Right renal cortex interstitium (tissue), 3 donors: ENCODE measurements around the gene NOM1. TPM values are rescaled to one million over a fixed set of nuclear protein-coding genes. Genes with fewer than 3 reads are reported as not detected.
A peak's percentile ranks its signal among the peaks of the same experiment; 100 is the strongest.
"Not testable (repeated sequence)": the region's sequence is repeated elsewhere in the genome, so short reads cannot be mapped to it uniquely, and the experiment has no call there.

Experiments used
- DNase-seq, 3 donors: peaks; one replicate each; pipeline ENCODE4 v3.0.0-alpha.2; 2013; ENCODE audit warnings: low read depth in 3 of 3, low spot score in 2 of 3
- polyA plus RNA-seq, 3 donors: library from polyadenylated mRNA; unstranded; fragments of 120-200 nt; gene quantifications; one replicate each; pipeline ENCODE4 v1.2.1, GENCODE V29; 2013; ENCODE audit not compliant: insufficient read length in 3 of 3

NOM1 gene
- polyA plus RNA-seq, result 10 to 100 TPM; 15.6 to 16.9 (median 16.0) TPM

DNA sequence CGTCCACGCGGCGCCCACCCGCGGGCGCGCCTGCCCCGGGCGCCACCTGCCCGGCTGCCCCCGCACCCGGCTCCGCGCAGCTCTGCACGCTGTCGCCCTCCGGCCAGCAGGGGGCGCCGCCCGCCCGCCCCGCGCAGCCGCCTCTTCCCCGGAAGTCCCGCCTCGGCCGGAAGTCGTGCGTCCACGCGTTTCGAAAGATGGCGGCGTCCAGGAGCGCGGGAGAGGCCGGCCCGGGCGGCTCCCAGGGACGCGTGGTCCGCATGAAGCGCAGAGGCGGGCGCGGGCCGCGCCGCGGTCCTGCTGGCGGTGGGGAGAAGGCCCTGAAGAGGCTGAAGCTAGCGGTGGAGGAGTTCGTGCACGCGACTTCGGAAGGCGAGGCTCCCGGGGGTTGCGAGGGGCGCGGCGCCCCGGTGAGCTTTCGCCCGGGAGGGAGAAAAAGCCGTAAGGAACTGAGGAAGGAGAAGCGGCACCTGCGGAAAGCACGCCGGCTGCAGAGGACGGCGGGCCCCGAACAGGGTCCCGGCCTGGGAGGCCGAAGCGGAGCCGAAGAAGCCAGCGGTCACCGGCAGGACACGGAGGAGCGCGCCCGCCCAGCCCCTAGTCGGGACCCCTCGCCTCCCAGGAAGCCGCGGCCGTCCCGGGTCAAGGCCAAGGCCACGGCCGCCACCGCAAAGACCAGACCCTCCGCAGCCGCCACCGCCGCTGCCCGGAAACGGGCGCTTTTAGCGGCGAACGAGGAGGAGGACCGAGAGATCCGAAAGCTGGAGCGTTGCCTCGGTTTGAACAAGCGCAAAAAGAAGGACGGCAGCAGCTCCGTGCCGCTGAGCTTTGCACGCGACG lies at the start of gene NOM1:
TSS of gene NOM1 (plus strand) at position 172 of the 840 bp plus-strand sequence. CDS start at position 198, 26 bp downstream.
- DNase-seq, result peak; percentile 62 to 81 (median 69)

DNA sequence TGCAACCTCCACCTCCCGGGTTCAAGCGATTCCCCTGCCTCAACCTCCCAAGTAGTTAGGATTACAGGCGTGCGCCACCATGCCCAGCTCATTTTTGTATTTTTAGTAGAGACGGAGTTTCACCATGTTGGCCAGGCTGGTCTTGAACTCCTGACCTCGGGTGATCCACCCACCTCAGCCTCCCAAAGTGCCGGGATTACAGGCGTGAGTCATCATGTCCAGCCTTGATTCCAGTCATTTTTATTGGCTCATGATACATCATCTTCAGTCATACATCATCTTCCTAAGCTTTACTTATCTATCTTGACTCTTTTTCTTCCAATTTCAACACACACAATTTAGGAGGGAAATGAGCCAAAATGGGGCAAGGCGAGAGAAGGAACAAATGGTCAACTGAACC lies 49.4 kb upstream of the NOM1 start:
- not testable (repeated sequence) for DNase-seq

DNA sequence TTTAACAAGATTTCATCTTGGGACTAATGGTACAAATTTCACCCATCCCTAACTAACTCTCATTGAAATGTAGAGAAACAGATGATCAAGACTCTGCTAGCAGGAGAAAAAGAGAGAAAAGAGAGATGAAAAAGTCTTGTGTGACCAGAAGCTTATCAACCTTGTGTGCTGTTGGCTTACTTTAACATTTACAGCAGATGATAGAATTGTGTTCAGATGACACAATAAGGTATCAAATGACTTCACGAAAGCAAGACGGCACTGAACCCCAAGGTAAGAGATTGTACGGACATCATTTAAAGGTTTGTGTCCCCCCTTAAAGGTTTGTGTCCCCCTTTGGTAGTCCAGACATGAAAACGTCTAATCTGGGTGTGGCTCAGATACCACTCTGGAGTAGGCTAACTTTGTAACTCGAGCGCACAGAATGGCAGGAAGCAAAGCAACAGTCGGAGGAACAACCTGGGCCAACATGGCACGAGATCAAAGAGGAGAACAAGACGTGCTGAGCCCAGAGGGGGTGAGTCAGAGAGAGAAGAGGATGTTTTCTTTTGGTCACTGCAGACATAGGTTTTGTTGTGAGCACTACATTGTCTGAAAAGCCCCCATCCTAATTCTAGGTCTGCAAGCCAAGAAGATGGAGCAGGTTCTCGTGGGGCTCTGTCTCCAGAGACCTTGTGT lies 46.1 kb upstream of the NOM1 start:
- no peak for DNase-seq

GRCh38 chr7:156906200-156906649 lies 43.3 kb upstream of the NOM1 start:
- DNase-seq, result no peak

- DNase-seq, result no peak
These were observed 41.9 kb upstream of the NOM1 start for GRCh38 chr7:156907656-156908055.

DNA sequence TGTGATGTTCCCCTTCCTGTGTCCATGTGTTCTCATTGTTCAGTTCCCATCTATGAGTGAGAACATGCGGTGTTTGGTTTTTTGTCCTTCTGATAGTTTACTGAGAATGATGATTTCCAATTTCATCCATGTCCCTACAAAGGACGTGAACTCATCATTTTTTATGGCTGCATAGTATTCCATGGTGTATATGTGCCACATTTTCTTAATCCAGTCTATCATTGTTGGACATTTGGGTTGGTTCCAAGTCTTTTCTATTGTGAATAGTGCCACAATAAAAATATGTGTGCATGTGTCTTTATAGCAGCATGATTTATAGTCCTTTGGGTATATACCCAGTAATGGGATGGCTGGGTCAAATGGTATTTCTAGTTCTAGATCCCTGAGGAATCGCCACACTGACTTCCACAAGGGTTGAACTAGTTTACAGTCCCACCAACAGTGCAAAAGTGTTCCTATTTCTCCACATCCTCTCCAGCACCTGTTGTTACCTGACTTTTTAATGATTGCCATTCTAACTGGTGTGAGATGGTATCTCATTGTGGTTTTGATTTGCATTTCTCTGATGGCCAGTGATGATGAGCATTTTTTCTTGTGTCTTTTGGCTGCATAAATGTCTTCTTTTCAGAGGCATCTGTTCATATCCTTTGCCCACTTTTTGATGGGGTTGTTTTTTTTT lies 39.8 kb upstream of the NOM1 start:
- not testable (repeated sequence) for DNase-seq

DNA sequence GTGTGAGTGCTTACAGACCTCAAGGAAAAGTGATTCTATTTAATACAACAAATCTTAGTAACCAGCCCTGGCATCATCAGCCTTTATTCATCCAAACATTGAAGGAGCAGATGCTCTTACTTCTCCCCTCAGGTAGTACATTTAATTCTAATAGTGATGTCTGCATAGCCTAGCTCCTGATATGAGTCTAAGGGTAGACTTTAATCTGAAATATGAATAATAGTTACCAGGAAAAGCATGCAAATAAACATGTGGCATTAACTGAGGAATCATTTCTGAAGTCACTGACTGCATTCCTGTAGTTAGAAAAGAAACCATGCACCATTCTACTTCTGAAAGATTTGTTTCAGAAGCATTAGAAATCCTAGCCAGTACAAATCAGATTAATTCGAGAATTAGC lies 30.9 kb upstream of the NOM1 start:
- DNase-seq, result no peak

DNA sequence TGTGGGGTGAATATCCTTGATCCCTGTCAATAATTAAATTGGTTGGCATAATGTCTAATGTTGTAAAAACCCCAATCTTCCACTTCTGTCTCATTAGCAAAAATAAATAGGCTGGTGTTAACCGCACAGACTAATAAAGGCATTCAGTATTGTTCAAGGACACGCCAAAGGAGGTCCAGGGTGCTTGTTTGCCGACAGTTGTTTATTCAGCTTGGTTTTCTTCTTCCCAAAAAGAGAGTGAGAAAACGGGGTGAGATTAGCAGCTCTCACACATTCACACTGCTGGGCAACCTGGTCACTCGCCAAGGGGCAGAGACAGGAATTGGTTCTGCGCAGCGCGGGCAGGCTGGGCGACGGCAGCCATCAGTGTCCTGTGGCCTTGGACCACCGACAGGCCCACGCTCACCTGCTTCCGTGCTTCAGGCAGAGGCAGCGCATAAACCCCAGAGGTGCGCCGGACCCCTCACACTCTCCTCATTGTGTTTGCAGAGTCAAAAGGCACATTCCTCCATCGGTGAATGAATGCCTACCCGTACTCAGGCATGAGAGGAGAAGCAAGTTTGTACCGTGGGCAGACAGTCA lies 30.3 kb upstream of the NOM1 start:
- DNase-seq, result no peak

DNA sequence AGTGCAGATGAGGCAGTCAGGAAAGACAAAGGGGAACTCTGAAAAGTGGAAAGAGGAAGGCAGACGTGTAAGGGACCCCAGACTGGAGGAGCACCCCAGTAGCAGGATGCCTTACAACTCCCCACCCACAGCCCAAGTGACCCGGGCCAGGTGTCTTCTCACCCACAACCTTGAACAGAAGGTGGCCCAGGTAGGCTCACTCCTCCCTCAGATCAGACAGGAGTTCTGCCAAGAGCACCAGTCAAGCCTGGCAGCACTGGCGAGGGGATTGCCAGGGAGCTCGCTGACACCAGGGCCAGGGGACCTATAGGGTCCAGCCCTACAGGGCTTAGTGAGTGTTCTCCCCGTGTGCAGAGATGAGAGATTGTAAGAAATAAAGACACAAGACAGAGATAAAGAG lies 29.4 kb upstream of the NOM1 start:
- no peak for DNase-seq

- DNase-seq, result not testable (repeated sequence)
These were observed 28.8 kb upstream of the NOM1 start for GRCh38 chr7:156920487-156921373.

DNA sequence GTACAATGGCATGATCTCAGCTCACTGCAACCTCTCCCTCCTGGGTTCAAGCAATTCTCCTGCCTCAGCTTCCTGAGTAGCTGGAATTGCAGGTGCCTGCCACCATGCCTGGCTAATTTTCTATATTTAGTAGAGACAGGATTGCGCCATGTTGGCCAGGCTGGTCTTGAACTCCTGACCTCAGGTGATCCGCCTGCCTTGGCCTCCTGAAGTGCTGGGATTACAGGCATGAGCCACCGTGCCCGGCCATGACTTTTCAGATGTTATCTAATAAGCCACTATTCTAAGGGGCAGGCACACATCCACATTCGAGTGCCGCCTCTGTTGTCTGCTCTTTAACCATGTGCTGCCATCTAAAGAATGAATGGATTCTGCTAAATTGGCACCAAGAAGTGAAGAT lies 27.2 kb upstream of the NOM1 start:
- DNase-seq, result not testable (repeated sequence)

GRCh38 chr7:156925821-156926220 lies 23.7 kb upstream of the NOM1 start:
- DNase-seq, result not testable (repeated sequence)

DNA sequence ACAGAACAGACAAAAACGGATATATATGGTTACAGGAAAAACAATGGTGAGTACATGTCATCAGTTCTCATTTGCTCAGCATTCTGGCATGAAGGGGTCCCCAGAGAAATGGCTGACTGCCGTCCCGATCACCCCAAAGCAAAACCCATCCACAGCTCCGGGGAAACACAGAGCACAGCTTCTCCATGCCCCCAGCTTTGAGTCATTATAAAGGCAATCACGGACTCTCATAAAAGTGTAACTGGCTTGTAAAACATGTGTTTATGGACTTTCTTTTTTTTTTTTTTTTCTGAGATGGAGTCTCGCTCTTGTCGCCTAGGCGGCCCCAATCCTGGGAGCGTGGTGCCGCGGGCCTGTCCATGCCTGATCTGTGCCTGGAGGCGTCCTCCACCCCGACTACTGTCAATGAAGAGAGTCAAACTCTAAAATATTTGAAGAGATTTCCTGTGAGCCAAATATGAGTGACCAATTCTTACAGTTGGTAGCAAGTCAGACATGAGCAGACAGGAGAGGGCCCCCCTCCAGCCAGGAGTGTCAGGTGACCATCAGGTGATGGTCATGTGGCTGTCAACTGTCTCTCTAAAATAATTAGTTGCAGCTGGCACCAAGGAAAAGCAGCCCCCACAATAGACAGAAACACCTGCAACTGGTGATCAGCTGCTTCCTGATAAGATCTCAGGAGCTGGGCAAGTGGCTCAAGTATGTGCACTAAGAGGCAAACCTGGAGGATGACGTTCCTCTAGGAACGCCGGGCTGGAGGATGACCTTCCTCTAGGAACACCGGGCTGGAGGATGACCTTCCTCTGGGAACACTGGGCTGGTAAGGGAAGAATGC lies 21.7 kb upstream of the NOM1 start:
- DNase-seq, result no peak

- DNase-seq, result no peak
These were observed 21.1 kb upstream of the NOM1 start for GRCh38 chr7:156928406-156928747.

DNA sequence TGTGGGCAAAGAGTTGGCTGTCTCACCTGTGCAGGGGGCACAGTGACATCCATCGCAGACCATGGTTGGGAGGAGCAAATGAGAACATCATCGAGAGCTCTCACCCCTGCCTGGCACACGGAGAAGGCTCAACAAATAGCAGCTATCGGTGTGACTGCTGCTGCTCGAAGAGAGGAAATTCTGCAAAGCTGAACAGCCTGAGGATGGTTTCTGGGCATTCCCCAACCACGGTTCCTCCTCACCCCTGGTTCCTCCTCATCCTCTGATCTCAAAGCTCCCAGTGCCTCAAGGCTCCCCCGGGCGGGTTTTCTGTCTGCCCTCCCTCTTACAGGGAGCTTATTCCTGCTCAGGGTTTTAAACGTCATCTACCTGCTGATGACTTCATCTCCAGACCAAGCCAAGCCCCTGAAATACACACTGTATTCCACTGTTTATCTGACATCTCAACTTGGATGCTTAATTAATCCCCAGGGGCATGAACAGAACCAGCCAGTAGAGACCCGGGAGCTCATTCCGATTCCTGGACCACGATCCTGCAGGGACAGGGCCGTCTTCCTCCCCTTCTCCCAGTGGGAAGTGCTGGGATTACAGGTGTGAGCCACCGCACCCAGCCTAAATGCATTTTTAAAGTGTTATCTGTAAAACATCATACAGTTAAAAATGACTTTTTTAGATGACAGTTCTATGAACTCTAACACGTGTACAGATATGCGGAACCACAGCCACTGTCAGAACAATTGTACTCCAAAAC lies 19.5 kb upstream of the NOM1 start:
- no peak for DNase-seq

DNA sequence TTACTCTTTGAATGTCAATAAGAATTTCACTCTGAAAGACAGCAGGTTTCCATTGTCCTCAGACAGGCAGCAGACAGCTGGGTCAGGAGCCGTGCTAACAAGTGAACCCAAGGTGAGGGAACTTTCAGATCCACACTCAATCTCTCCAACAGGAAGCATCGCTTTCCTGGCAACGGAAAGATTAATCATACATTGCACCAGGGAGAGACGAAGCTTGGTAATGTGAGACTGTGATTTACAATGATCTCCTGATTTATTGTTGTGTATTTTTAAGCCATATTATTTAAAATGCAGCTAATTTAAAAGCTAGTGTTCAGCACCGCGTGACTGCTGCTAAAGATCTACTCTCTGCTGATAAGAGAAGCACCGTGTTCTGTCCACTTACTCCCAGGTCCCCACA lies 17.5 kb upstream of the NOM1 start:
- DNase-seq, result no peak

- no peak for DNase-seq
These were observed 14.3 kb upstream of the NOM1 start for GRCh38 chr7:156935250-156935649.

DNA sequence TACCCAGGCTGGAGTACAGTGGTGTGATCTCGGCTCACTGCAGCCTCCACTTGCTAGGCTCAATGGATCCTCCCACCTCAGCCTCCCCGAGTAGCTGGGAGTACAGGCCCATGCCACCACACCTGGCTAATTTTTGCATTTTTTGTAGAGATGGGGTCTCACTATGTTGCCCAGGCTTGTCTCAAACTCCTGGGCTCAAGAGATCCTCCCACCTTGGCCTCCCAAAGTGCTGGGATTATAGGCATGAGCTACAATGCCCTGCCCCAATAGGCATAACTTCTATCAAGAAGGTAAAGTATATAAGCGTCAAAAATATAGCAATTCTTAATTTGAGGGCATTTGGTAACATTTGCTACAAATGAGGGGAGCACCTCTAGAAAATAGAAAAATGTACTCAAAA lies 12.7 kb upstream of the NOM1 start:
- DNase-seq, result not testable (repeated sequence)
